Stimulated activated CD8-positive, alpha-beta memory T cell treated with anti-CD3 and anti-CD28 coated beads, Interleukin-15, amount 100 ng/mL, for 4 hours (primary cell): ENCODE data around the gene ACBD6.

ENCODE experiments used
- DNase-seq, 2 donors: peaks; one replicate each; pipeline ENCODE4 v3.0.0-alpha.2; 2020; ENCODE audit warnings: low read depth in 2 of 2

The ACBD6 gene

GRCh38 chr1:180525715-180526039, 23.3 kb upstream of the ACBD6 start:
- DNase-seq: no peak

GRCh38 chr1:180524915-180525714, 22.7 kb upstream of the ACBD6 start:
- no peak for DNase-seq

- no peak for DNase-seq
Measured at GRCh38 chr1:180524160-180524914, 22.0 kb upstream of the ACBD6 start.

GRCh38 chr1:180522213-180522515, 19.8 kb upstream of the ACBD6 start:
- no peak for DNase-seq

- DNase-seq: no peak
Measured at GRCh38 chr1:180521474-180522212, 19.3 kb upstream of the ACBD6 start.

- DNase-seq: no peak
Measured at GRCh38 chr1:180519846-180520245, 17.5 kb upstream of the ACBD6 start.

- peak in 1 of 2 donors; percentile 20 for DNase-seq
Measured at GRCh38 chr1:180515857-180516388, 13.5 kb upstream of the ACBD6 start.

GRCh38 chr1:180515364-180515763, 13.0 kb upstream of the ACBD6 start:
- DNase-seq: no peak

- DNase-seq: no peak
Measured at GRCh38 chr1:180513531-180513930, 11.2 kb upstream of the ACBD6 start.

- DNase-seq: no peak
Measured at GRCh38 chr1:180510882-180511281, 8.5 kb upstream of the ACBD6 start.

GRCh38 chr1:180508725-180509097, 6.3 kb upstream of the ACBD6 start:
- DNase-seq: no peak

- DNase-seq: no peak
Measured at GRCh38 chr1:180507795-180508724, 5.7 kb upstream of the ACBD6 start.

- DNase-seq: no peak
Measured at GRCh38 chr1:180505732-180506335, 3.5 kb upstream of the ACBD6 start.

GRCh38 chr1:180504186-180504585, 1.8 kb upstream of the ACBD6 start:
- no peak for DNase-seq

GRCh38 chr1:180503280-180503862, 994 bp upstream of the ACBD6 start:
- no peak for DNase-seq

- DNase-seq: no peak
Measured at GRCh38 chr1:180501865-180502360, 464 bp downstream of the ACBD6 start.

- DNase-seq: no peak
Measured at GRCh38 chr1:180500689-180501088, 1.7 kb downstream of the ACBD6 start.

- DNase-seq: no peak
Measured at GRCh38 chr1:180498594-180498993, 3.8 kb downstream of the ACBD6 start.

- DNase-seq: no peak
Measured at GRCh38 chr1:180497826-180498225, 4.6 kb downstream of the ACBD6 start.

GRCh38 chr1:180494370-180494769, 8.0 kb downstream of the ACBD6 start:
- no peak for DNase-seq
